ENCODE data around the gene PRR32.
"Not testable (repeated sequence)": the region's sequence is repeated elsewhere in the genome, so short reads cannot be mapped to it uniquely, and the experiment has no call there.

PRR32 gene, protein sequence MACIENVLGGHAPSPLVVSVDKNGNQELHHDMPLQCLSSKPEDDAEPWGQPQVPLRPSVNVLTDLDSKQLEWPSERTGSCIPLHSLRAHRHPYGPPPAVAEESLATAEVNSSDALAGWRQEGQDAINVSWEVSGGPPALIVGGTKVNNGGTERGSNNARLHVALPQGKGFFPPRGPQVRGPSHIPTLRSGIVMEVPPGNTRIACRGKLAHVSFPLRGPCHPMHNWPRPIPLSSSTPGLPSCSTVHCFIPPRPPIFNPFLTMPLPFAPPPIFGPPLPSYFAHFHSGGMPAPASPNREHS

DNA sequence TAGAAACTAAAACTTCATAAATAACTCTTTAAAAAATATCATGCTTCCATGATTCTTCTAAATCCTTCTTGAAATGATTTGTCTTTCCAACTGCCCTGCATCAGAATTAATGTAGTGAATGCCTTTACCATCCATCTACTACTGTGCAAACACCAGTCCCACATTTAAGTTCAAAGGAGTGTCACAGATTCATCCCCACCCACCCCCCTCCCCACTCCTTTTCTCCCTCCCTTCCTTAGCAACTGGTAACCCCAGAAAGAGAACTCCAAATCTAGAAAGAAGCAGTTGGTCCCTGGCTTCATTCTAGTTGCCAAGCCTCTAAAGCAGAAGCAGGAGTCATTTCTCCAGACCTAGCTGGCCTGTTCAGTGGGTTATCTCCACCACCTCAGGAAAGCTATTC, at the start of gene PRR32:
Gene PRR32, plus strand, starts transcription at position 301 of the 400 bp plus-strand sequence. CDS start 115 bp downstream, outside the sequence.
- DNase-seq = no peak

DNA sequence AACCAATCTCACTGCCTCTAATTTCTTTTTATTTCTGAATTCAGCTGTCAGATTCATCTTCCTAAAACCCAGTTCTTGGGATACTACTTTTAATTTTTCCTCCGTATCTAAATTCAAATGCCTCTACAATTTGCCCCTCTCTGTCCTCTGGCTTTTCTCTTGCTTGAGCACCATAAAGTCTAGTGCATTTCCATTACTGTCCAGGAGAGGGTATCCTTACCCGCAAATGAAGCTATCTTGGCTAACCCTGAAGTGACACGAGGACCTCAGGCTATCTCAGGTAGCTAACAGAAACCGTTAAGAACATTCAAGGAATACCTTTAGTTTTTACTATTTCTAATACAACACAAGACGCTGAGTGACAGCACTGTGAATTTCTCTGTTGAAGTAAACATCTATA, 49.4 kb upstream of the PRR32 start:
- DNase-seq = no peak

DNA sequence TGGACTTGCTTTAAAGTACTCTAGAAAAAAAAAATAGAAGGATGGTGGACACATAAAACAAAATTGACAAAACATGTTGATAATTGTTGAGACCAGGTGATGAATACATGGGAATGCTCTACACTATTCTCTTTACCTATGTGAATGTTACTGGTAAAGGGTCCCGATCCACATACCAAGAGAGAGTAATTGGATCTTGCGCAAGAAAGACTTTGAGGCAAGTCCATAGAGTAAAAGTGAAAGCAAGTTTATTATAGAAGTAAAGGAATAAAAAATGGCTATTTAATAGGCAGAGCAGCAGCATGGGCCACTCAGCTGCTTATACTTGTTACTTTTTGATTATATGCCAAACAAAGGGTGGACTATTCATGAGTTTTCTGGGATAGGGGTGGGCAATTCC, 34.0 kb upstream of the PRR32 start:
- no peak for DNase-seq

DNA sequence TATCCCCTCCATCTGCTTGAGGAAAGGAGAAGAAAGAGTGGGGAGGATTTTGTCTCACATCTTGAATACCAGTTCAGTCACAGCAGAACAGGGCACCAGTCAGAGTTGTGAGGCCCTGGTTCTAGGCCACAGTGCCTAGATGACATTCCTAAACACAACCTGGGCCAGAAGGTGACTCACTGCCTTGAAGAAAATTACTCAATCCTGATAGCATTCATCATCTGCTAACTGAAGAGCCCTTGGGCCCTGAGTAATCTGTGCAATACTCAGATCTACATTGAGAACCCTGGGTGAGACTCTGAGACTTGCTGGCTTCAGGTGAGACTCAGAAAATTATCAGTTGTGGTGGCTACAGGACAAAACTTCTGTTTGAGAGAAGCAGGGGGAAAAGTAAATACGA, 20.5 kb upstream of the PRR32 start:
- no peak for DNase-seq

DNA sequence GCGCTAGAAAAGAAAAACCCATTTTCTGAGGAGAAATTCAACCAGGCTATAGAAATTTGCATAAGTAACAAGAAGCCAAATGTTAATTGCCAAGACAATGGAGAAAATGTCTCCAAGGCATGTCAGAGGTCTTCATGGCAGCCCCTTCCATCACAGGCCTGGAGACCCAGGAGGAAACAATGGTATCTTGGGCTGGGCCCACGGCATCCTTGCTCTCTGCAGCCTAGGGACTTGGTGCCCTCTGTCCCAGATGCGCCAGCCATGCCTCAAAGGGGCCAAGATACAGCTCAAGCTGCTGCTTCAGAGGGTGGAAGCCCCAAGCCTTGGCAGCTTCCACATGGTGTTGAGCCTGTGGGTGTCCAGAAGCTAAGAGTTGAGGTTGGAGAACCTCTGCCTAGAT, 12.7 kb upstream of the PRR32 start:
- DNase-seq = not testable (repeated sequence)

DNA sequence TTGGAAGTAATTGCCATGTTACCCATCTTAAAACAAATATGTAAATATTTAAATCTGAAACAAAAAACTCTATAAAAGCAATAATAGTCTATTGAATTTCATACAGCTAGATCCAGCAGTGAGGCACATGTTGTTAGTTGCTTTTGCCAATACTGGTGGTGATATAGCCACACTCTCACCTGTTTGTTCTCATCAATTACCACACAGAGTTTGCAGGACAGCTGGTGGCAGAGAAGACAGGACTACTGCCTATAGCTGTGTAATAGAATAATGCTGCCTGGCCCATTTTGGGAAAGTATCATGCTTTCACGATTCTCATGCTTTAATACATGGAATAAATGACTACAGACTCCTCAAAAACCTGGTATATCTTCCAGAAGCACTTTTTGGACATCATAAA, 3.7 kb upstream of the PRR32 start:
- DNase-seq = no peak

DNA sequence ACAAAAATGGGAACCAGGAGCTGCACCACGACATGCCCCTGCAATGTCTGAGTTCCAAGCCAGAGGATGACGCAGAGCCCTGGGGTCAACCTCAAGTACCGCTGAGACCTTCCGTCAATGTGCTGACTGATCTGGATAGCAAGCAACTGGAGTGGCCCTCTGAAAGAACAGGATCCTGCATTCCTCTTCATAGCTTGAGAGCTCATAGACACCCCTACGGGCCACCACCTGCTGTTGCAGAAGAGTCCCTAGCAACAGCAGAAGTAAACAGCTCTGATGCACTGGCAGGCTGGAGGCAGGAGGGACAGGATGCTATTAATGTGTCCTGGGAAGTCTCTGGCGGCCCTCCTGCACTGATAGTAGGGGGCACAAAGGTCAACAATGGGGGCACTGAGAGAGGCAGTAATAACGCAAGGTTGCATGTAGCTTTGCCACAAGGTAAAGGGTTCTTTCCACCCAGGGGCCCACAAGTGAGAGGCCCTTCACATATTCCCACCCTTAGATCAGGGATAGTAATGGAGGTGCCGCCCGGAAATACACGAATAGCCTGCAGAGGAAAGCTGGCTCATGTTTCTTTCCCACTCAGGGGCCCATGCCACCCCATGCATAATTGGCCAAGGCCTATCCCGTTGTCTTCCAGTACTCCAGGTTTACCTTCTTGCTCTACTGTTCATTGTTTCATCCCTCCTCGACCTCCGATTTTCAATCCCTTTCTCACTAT, 1.3 kb downstream of the PRR32 start:
- DNase-seq = no peak

DNA sequence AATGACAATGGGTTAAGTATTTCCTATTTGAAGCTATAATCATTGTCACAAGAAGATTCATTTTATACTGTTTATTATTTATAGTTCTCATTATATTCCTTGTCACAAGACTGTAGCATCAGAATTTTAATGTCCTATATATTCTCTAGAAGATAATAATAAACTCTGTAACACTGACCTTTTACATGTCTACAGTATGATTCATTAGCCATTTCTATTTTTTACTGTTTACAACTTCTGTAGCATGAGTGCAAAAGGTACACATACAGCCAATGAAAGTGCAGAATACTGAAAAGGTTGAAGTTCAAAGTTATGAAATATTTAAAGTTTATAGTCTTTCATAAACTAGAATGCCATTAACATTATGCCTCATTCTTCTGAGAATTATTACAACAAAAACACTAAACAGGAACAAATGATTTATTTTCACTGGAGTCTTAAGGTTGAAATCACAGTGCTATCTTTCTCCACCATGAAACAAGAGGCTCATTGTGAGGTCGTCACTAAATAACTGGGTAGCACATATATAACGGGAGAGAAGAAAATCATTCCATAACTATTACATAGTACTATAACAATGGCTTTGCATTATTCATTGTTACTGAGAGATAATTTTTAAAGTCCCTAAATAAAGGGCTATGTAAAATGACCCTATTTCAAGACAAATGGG, 4.9 kb downstream of the PRR32 start:
- DNase-seq = no peak

DNA sequence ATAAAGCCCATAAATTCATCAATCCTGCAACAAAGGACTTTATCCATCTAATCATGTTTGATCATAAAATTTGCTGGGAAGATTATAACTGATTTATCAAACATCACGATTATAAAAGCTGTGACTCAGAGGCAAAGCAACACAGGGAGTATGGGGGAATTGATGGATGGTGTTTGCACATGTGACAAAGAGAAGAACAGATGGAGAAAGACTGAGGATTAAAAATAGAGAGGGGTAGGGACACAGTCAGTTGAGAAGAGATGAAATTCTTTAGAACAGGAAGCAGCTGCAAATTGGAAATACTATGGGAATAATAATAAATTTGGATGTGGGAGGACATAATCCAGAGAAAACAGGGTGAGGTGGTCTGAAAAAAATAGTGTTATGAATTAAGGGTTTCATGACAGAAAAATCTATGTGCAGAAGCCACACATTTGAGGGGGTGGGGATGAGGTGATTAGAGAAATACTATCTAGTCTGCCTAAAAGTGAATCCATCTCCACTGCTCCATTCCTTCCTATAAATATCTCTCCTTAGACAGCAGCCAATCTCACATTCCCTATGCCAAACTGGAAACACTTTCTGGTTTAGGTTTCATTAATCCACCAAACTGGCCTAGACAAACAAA, 6.2 kb downstream of the PRR32 start:
- DNase-seq = no peak

DNA sequence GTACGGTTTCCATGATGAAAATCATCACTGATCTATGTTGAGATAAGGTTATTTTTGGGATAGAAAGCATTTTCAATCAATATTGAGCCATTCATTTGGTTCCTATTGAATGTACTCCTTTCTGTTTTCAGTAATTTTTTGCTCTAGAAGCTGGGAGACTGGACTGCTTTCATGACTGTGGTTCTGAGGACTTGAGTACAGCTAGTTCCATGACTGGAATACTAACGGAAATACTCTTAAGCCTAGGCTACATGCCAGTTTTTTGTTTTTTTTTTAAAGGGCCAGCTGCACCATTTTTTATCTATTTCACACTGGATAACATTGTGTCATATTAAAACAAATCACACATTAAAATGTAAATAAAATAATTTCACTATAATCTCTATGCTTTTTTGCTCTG, 16.7 kb downstream of the PRR32 start:
- no peak for DNase-seq

DNA sequence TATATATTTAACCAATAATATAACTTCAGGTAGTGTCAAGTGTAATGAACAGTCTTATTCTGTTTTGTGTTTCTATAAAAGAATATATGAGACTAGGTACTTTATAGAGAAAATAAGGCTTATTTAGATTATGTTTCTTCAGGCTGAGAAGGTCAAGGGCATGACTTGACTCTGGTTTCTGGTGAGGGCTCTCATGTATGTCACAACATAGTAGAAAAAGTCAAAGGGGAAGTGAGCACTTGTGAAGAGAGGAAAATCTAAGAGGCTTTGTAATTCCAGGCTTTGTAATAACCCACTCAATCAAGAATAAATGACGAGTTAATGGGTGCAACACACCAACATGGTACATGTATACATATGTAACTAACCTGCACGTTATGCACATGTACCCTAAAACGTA, 27.6 kb downstream of the PRR32 start:
- no peak for DNase-seq

DNA sequence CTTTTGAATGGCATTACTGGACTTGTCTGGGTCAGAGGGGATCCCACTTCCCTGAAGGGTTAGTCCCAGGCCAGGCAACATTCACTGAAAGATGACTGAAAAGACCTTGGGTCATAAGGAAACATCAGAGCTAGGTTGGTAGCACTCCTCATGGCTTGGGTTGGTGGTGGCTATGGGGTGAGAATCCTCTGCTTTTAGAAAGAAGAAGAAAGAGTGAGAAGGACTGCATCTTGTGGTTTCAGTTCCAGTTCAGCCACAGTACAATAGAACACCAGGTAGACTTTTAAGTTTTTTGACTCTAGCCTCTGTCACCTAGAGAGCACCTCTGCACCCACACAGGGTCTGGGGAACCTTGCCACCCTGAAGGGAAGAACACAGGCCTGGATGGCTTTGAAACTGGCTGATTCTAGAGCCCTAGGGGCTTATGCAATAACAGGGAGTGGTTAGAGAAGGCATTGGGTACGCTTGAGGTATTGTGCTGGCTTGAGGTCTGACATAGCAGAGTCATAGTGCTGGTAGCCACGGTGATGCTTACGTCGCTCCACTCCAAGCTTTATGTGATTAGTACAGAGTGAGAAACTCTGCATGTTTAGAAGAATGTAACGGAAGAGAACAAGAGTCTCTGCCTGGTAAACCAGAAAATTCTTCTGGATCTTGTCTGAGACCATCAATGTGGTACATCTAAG, 36.5 kb downstream of the PRR32 start:
- DNase-seq = no peak

Data from bone marrow (tissue), 2 donors.